BJ (cell line): ENCODE measurements around the gene RNF183. TPM values are rescaled to one million over a fixed set of nuclear protein-coding genes. Genes with fewer than 3 reads are reported as not detected.

Experiments
- CTCF ChIA-PET: fragments of 350-600 bp; formaldehyde crosslinking; extraction: SDS; loops from one replicate; lab custom pipeline; 2021; ENCODE audit warnings: antibody characterized with exemption, inconsistent platforms; lab: Yijun Ruan, JAX
- POLR2A ChIA-PET: fragments of 300-600 bp; sonication (Branson Sonifier 250); formaldehyde crosslinking; extraction: SDS; loops from one replicate; lab custom pipeline; 2021; ENCODE audit warnings: antibody characterized with exemption; lab: Charles Lee
- DNase-seq: peaks from one replicate; pipeline ENCODE4 v3.0.0-alpha.2; 2011; ENCODE audit warnings: low read depth
- H3K27me3 ChIP-seq: 2 replicates; pipeline ENCODE4 v1.6.0; 2011; ENCODE audit warnings: low read length; ENCODE audit not compliant: control insufficient read depth, insufficient read depth
- H3K36me3 ChIP-seq: 2 replicates; pipeline ENCODE4 v1.5.1; 2011; ENCODE audit warnings: low read length; ENCODE audit not compliant: control insufficient read depth, insufficient read depth
- H3K4me3 ChIP-seq: 2 replicates; pipeline ENCODE4 v1.5.1; 2011; ENCODE audit warnings: low read depth, mild to moderate bottlenecking, control low read depth, low read length
- polyA plus RNA-seq: library from polyadenylated mRNA; depleted of rRNA; stranded (reverse); fragments of >200 nt; gene quantifications from 2 replicates; pipeline ENCODE4 v1.2.3, GENCODE V29; 2011
- TF ChIP-seq, protein P1 (sequence below): IDR thresholded peaks from 2 replicates; pipeline ENCODE4 v1.5.1; 2011; ENCODE audit warnings: low read depth, mild to moderate bottlenecking, control low read depth, inconsistent platforms, low read length, moderate library complexity; ENCODE audit not compliant: insufficient read depth

The RNF183 gene
- polyA plus RNA-seq, 1 experiment, result not detected

DNA sequence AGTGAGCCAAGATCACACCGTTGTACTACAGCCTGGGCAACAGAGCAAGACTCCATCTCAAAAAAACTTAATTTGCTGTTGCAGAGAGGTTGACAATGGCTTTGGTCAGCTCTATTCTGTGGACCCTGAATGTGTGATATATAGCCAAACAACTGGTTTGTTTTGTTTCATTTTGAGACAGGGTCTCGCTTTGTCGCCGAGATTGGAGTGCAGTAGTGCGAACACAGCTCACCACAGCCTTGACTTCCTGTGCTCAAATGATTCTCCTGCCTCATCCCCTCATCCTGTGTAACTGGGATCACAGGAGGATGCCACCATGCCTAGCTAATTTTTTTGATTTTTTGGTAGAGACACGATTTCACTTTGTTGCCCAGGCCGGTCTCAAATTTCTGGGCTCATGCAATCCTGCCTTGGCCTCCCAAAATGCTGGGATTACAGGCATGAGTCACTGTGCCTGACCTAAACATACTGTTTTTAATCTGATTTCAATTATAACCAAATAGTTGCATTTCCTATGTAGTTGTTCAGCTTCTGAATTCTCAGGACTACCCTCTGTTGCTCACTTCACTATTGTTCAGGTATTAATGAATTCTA, 9.8 kb downstream of the RNF183 start:
- peak; percentile 47 for DNase-seq
- peaks cover 15% of the 10 kb centered on the region for H3K36me3 ChIP-seq
- no peaks in the 10 kb centered on the region for H3K27me3 ChIP-seq
- TF ChIP-seq, protein P1, sequence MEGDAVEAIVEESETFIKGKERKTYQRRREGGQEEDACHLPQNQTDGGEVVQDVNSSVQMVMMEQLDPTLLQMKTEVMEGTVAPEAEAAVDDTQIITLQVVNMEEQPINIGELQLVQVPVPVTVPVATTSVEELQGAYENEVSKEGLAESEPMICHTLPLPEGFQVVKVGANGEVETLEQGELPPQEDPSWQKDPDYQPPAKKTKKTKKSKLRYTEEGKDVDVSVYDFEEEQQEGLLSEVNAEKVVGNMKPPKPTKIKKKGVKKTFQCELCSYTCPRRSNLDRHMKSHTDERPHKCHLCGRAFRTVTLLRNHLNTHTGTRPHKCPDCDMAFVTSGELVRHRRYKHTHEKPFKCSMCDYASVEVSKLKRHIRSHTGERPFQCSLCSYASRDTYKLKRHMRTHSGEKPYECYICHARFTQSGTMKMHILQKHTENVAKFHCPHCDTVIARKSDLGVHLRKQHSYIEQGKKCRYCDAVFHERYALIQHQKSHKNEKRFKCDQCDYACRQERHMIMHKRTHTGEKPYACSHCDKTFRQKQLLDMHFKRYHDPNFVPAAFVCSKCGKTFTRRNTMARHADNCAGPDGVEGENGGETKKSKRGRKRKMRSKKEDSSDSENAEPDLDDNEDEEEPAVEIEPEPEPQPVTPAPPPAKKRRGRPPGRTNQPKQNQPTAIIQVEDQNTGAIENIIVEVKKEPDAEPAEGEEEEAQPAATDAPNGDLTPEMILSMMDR, result no peak
- H3K4me3 ChIP-seq, result no peak overlapping the region
- CTCF ChIA-PET, result no interaction called here
- POLR2A ChIA-PET, result no interaction called here

DNA sequence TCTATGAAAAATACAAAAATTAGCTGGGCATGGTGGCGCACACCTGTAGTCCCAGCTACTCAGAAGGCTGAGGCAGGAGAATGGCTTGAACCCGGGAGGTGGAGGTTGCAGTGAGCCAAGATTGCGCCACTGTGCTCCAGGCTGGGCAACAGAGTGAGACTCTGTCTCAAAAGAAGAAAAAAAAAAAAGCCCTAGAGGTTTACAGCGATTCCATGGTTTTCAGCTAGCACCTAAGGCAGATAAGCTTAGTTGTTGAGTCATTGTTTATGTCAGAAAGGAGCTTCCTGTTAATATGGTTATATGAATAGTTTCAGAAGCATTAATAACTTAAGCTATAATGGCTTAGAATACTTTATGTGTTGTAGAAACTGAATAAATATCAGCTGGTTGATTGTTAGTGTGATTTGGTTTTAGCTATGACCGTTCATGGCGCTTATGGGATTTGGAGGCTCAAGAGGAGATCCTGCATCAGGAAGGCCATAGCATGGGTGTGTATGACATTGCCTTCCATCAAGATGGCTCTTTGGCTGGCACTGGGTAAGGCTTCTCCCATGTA, 13.0 kb downstream of the RNF183 start:
- Histone ChIP-seq H3K4me3 (no peak overlapping the region), H3K36me3 (peaks cover 18% of the 10 kb centered on the region), H3K27me3 (no peaks in the 10 kb centered on the region)
- DNase-seq, result no peak
- ChIA-PET CTCF (interaction anchor here (1.1 to 1.3 kb wide), 2 partner anchors 15 to 112 kb away, joined by 3 to 6 read pairs; partner anchors contain the start of genes ALAD, CDC26 and PRPF4), POLR2A (interaction anchor here (0.7 kb wide), 1 partner anchor 69 kb away, joined by 8 read pairs; the partner anchor contains the start of gene FKBP15)
- TF ChIP-seq, protein P1, result no peak

DNA sequence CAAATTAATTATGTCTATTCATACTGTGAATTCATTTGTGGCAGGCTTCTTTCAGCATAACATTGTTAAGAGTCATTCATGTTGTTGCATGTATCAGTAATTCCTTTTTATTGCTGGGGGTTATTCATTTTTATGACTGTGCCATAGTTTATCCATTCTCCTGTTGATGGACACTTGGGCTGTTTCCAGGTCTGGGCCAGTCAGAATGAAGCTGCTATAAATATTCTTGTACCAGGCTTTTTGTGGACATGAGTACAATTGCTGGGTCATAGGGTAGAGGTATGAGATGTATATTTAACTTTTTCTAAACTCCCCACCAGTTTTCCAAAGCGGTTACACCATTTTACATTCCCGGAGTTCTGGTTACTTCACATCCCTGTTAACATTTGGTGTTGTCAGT, 14.1 kb downstream of the RNF183 start:
- POLR2A ChIA-PET, result no interaction called here
- Histone ChIP-seq H3K4me3 (no peak overlapping the region), H3K27me3 (no peaks in the 10 kb centered on the region), H3K36me3 (peaks cover 18% of the 10 kb centered on the region)
- DNase-seq, result no peak
- TF ChIP-seq, protein P1, result no peak
- CTCF ChIA-PET, result no interaction called here

DNA sequence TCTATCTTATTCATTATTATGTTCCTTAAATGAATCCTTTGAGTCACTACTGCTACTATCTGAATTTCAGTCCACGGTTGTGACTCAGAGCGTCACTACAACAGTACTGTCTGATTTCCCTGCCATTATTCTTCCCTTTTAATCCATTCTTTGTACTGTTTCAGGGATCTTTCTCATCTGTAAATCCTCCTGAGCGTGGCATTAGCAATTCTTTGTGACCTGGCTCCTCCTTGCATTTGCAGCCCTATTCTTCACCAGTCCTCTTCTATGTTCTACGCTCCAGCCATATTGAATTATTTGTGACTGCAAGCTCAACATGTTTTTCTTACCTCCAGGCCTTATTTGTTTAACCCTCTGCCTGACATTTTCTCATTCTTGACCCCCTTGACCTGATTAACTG, 21.8 kb downstream of the RNF183 start:
- TF ChIP-seq, protein P1, result no peak
- DNase-seq, result no peak
- H3K4me3 ChIP-seq, result no peak overlapping the region
- no peaks in the 10 kb centered on the region for H3K27me3 ChIP-seq
- ChIA-PET POLR2A (no interaction called here), CTCF (no interaction called here)
- peaks cover 8% of the 10 kb centered on the region for H3K36me3 ChIP-seq

DNA sequence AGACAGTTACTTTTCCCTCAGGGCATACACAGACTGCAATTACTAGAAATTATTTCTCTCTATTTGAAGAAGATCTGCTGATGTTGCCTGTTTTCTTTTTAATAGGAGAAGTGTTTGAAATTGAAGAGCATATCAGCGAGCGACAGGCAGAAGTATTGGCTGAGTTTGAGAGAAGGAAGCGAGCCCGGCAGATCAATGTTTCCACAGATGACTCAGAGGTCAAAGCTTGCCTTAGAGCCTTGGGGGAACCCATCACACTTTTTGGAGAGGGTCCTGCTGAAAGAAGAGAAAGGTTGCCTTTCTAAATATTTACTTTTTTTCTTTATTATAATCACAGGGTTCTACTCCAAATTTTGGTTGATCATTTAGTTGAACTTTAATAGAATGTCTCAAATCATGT, 24.3 kb downstream of the RNF183 start:
- Histone ChIP-seq H3K36me3 (peaks cover 8% of the 10 kb centered on the region), H3K4me3 (no peak overlapping the region), H3K27me3 (no peaks in the 10 kb centered on the region)
- ChIA-PET CTCF (no interaction called here), POLR2A (no interaction called here)
- TF ChIP-seq, protein P1, result no peak
- no peak for DNase-seq
